Lower leg skin (tissue), 3 donors: ENCODE data around the gene FPR3.

Experiments used
- POLR2A ChIP-seq, 2 donors: fragments of 450-650 bp; IDR thresholded peaks; one replicate each; pipeline ENCODE4 v1.6.1; 2016 to 2017; ENCODE audit warnings: antibody characterized with exemption in 2 of 2, mild to moderate bottlenecking in 1 of 2, moderate library complexity in 1 of 2
- TF ChIP-seq, protein P1 (sequence below), 3 donors: fragments of 450-650 bp; IDR thresholded peaks; one replicate each; pipeline ENCODE4 v1.5.1; 2016; ENCODE audit warnings: antibody characterized with exemption in 3 of 3, mild to moderate bottlenecking in 3 of 3, moderate library complexity in 2 of 3

DNA sequence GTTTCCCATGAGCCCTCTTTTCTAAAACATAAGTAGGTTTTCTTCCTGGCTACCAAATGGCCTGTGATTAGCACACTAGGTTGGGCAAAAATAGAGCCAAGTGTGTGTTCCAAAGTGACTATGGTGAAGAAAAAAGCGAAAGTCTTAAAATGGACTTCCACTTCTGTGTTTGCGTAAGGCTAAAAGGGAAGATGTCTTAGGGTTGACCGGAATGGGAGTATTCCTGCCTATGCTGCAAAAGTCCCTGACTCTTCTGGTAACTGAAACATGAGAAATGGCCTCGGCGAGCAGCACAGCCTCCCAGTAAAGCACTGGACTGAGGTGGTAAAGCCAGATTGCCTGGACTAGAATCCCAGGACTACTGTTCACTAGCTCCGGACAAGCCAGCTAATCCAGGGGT is 40.8 kb upstream of the FPR3 start:
- no peak for TF ChIP-seq POLR2A (IDR thresholded peaks at IDR 0.05)
- TF ChIP-seq, protein P1, sequence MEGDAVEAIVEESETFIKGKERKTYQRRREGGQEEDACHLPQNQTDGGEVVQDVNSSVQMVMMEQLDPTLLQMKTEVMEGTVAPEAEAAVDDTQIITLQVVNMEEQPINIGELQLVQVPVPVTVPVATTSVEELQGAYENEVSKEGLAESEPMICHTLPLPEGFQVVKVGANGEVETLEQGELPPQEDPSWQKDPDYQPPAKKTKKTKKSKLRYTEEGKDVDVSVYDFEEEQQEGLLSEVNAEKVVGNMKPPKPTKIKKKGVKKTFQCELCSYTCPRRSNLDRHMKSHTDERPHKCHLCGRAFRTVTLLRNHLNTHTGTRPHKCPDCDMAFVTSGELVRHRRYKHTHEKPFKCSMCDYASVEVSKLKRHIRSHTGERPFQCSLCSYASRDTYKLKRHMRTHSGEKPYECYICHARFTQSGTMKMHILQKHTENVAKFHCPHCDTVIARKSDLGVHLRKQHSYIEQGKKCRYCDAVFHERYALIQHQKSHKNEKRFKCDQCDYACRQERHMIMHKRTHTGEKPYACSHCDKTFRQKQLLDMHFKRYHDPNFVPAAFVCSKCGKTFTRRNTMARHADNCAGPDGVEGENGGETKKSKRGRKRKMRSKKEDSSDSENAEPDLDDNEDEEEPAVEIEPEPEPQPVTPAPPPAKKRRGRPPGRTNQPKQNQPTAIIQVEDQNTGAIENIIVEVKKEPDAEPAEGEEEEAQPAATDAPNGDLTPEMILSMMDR (IDR thresholded peaks at IDR 0.05) = no peak
